VCaP (cell line): ENCODE results near the gene SUCO.

ENCODE experiments used
- H3K27ac ChIP-seq: fragments of 450-650 bp; 2 replicates; pipeline ENCODE4 v1.5.1; 2017
- CTCF ChIP-seq: fragments of 450-650 bp; conservative IDR thresholded peaks from 2 replicates; pipeline ENCODE4 v1.5.1; 2017; ENCODE audit warnings: mild to moderate bottlenecking, moderate library complexity

Gene SUCO

GRCh38 chr1:172515927-172516326, 17.0 kb upstream of the SUCO start:
- TF ChIP-seq CTCF: no peak
- H3K27ac ChIP-seq: no peak overlapping the region; the same call in 1 of the 2 replicates

GRCh38 chr1:172517081-172517480, 15.9 kb upstream of the SUCO start:
- TF ChIP-seq CTCF: no peak
- H3K27ac ChIP-seq: no peak overlapping the region

GRCh38 chr1:172517545-172517944, 15.4 kb upstream of the SUCO start:
- no peak for TF ChIP-seq CTCF

DNA sequence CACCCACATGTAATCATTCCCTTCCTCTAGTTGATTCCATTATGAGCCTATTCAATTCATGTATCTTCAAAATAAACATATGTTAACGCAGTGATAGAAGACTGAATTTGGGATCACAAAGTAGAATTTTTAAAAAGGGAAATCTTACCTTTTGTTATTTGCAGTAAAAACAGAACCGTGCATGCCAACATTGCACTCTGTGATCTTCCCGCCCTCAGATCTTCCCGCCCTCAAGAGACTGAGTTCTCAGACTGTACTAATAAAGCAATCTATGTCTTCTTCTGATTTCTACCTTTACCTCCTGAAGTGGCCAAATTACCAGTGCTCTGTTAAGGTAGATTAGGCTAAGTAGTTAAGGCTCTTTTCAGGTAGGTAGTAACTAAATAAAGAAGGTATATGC, 3.6 kb upstream of the SUCO start:
- no peak for TF ChIP-seq CTCF
- peak overlapping the region; percentile 39; the same call in 1 of the 2 replicates for H3K27ac ChIP-seq

More at GRCh38 chr1:172517545-172517944, 15.4 kb upstream of the SUCO start:
- H3K27ac ChIP-seq: no peak overlapping the region

- H3K27ac ChIP-seq: peak overlapping the region; percentile 39
- TF ChIP-seq CTCF: no peak
These were observed 3.0 kb upstream of the SUCO start for GRCh38 chr1:172530000-172530399.

- H3K27ac ChIP-seq: peak overlapping the region; percentile 92
- no peak for TF ChIP-seq CTCF
These were observed 1.4 kb upstream of the SUCO start for GRCh38 chr1:172531412-172532182.

GRCh38 chr1:172532183-172532699, 709 bp upstream of the SUCO start:
- no peak for TF ChIP-seq CTCF
- H3K27ac ChIP-seq: peak overlapping the region; percentile 92
